ENCODE measurements around the gene CNTROB.

CNTROB gene

DNA sequence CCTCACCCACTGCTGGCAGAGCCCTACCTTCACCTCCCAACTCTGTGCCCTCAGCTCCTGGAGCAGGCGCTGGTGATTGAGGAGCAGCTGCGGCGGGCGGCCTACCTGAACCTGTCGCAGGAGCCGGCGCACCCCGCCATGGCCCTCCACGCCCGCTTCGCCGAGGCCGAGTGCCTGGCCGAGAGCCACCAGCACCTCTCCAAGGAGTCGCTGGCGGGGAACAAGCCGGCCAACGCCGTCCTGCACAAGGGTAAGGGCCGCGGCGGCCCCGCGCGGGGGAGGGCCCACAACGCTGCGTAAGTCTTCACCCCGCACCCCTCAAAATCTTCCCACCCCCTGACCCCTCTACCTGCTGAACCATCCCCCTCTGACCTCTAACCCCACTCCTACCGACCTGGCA lies 22.9 kb upstream of the CNTROB start:
- DNase-seq (ENCODE audit: low read depth in 2 of 2), result no peak

DNA sequence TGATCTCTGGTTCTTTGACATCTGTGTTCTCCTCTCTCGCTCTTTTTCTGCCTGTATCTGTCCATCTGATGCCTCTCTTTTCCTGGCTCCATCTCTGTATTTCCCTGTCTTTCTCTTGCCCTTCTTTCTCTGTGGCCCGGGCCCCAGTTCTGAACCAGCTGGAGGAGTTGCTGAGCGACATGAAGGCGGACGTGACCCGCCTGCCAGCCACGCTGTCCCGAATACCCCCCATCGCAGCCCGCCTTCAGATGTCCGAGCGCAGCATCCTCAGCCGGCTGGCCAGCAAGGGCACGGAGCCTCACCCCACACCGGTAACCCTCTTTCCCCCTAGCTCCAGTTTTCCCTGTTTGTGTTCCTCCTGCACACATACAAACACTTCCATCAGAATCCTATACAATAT lies 21.7 kb upstream of the CNTROB start:
- no peak for DNase-seq (ENCODE audit: low read depth in 2 of 2)

DNA sequence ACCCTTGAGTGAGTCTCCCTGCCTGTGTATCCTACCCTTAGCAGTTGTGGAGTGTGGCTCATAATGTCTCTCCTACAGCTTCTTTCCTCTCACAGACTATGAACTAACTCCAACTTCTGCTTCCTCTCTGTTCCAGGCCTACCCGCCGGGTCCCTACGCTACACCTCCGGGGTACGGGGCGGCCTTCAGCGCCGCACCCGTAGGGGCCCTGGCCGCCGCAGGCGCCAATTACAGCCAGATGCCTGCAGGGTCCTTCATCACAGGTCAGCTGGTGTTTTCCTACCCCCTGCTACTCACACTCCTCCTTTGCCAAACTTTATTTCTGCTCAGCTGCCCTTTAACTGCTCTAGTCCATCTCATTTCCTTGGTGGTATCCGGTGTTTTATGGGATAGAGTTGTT lies 21.3 kb upstream of the CNTROB start:
- DNase-seq (ENCODE audit: low read depth in 2 of 2), result no peak

DNA sequence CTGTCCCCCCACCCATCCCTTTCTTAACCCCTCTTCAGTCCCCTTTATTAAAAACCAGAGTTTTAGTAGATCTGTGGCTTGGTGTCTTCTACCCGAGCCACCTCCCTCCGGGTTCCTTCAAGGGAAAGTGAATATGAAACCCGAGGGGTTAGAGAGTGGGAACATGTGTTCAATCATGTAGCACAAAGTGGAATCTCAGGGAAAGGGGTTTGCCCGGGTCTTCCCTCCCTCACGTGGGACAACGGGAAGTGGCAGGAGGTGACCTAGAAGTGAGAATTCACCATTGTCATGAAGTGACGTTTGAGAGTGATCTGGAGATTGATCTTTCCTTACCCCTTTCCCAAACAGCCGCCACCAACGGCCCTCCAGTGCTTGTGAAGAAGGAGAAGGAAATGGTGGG lies 20.9 kb upstream of the CNTROB start:
- no peak for DNase-seq (ENCODE audit: low read depth in 2 of 2)

DNA sequence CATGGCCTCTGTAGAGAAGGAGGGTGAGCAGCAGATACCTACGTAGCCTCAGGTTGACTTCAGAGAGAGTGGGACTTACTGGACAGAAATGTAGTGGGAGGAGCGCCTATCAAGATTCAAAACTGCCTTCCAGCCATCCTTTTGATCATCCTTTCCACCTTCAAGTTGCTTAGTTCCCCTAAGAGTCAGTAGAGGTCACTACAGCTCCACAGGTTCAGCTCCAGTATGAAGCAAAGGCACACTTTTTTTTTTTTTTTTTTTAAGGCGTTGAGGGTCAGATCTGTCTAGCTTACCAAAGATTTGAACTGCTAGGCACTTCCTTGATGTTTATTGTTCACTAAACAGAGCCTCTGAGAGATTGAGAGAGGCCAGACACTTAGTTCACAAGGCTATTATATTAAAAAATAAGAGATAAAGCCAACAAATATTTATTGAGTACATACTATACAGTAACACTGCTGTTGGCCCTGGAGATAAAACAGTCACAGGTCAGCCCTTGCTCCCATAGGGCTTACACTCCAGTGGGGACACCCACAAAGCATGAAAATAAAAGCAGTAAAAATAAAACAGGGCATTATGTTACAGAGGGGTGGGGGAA lies 19.0 kb upstream of the CNTROB start:
- DNase-seq (ENCODE audit: low read depth in 2 of 2), result no peak

DNA sequence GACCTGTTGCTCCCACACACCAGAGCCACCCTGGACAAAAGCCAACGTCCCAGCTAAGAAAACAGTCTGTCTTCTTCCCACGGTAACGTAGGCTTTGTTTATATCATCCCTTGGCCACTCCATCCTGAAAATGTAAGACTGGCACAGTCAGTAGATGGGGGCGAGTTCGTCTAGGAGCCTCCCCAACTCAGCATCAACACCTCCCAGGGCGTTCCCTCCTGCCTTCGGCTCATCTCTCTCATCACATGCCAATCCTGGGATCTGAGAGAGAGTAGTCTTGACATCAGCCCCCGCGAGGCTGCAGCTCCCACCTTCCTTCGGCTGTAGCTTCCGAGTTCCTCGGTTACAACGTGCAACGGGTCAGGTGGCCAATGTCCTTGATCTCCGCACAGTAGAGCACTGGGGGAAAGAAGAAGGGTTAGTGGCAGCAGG lies 16.8 kb upstream of the CNTROB start:
- no peak for DNase-seq (ENCODE audit: low read depth in 2 of 2)

DNA sequence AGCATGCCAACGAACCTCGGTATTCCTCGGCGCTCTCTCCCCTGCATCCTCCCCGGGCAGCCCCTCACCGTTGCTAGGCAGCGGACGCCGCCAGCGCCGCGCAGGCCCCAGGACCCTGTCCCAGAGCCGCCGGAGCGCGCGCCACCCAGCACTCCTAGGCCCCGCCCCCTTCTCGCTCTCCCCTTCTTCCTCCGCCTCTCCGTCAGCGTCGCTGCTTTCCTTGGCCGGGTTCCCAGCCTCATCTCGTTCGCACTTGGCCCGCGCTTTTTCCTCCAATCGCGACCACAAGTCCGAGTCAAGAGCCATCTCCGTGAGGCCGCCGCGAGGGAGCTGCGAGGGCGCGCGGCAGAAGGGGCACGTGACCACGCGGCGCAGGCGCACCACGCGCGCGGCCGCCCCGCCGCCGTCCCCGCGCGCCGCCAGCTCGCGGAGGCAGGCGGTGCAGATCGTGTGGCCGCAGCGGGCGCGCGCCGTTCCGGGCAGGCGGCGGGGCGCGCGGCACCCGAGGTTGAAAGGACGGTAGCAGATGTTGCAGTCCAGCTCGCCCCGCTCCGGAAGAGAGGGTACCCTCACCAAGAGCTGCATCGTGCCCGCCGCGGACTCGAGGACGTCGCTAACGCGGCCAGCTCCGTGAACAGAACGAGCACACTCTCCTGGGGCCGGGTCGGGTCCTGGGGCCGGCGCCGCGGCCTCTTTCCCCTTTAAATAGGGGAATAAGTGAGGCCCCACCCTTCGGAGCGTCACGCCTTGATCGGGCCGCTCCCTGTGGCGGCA lies 16.2 kb upstream of the CNTROB start, which contains the start of gene RNF227:
TSS of gene RNF227 (minus strand) at position 679 of the 774 bp plus-strand sequence. CDS start at position 585, 94 bp downstream.
- DNase-seq (ENCODE audit: low read depth in 2 of 2), result peak; percentile 62

DNA sequence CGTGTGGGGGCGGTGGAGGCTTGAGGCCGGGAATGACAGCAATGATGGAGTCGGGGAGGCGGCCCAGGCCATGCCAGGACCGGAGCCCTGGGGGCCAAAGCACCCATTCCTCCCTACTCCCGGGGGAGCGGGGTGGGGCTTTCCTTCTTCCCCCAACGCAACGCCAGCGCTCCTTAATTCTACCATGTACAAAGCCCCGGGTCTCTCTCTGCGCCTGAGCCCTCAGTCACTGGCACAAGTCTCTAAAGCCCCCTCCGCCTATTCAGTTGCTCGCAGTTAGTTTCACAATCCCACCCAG lies 15.7 kb upstream of the CNTROB start:
- no peak for DNase-seq (ENCODE audit: low read depth in 2 of 2)

DNA sequence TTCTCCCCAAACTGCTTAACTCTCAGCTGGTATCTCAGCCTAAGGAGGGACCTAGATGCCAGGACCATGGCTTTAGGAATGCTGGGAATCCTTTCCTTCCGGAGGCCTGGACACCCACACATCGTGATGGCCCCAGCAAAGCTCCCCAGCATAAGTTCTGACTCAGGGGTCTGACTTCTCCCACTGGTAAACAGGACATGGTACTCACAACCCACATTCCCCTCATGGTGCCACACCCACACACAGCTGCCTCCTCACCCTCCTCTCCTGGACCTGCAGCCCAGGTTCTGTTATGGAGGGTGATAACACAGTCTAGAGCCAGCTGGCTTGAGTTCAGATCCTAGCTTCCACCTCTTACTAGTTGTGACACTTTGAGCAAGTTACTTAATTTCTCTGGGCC lies 15.2 kb upstream of the CNTROB start:
- DNase-seq (ENCODE audit: low read depth in 2 of 2), result no peak

DNA sequence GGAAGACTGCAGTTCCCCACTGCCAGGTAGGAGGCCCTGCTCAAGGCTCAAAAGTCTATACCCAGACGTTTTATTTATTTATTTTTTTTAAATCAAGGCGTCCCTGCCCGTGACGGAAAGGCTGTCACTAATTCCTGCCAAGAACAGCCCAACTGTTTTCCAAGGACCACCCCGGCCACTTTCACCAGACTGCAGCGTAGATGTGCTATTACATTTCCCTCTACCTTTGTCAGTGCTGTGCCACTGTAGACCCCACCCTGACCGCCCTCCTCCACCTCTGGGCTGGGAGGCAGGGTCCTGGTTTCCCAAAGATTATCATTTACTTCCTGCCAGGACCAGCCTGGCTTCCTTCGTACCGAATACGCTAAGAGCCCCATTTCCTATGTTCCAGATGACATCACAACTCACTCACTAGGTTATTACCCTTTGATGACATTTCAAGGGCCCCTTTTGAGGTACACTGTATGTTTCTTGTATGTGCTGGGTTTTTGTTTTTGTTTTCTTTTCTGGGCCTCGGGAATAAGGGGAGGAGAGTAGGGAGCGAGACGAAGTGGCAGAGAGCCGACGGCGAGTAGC lies 9.6 kb upstream of the CNTROB start:
- DNase-seq (ENCODE audit: low read depth in 2 of 2), result no peak

DNA sequence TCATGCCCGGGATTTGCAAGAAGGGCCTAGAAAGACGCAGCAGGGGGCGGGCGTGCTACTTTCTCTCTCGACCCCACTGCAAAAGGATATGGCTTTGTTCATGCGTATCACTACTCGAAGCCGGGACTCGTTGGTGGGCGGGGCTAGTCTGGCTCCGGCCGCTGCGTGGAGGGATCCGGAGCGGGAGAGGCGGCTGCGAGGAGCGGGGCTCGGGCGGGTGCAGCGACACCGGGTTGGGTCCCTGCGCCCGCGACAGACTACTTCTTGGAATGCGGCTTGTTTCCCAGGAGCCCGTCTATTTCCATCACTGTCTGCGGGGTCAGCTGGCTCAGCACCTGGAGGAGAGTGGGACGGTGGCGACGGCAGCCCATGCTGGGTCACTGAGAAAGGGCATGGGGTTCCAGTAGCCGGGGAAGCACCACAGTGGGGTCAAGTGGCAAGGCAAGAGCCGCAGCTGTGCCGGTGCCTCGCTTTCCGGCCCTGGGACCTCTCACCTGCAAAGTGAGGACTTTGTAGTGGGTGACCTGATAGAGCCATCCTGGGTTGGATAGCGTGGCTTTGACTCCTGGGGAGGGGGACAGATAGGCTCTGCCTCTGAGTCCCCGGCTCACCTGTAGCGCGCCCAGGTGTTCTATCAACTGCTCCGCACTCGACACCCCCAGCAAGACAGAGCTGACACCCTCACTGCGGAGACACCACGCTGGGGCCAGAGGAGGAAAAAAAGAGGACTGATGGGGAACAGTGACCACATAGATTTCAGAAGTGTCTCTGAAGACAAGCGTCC lies 9.0 kb upstream of the CNTROB start:
- peak; percentile 63 to 67 for DNase-seq (ENCODE audit: low read depth in 2 of 2)

DNA sequence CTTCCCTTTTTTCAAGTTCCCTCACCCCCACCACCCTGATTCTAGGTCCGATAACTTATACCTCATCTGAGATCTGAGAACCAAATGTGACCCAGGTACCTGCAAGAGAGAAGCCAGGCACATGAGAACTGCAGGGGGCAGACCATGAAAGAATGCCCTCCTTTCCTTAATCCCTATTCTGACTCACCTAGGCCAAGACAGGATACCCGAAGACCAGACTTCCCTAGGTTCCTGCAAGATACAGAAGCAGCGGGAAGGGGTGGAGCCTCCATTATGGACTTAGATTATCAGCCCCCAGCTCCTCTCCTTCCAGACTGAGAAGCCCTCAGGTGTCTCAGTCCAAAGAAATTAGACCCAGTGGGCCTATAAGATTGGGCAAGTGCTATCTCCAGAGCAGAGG lies 4.4 kb upstream of the CNTROB start:
- DNase-seq (ENCODE audit: low read depth in 2 of 2), result no peak

DNA sequence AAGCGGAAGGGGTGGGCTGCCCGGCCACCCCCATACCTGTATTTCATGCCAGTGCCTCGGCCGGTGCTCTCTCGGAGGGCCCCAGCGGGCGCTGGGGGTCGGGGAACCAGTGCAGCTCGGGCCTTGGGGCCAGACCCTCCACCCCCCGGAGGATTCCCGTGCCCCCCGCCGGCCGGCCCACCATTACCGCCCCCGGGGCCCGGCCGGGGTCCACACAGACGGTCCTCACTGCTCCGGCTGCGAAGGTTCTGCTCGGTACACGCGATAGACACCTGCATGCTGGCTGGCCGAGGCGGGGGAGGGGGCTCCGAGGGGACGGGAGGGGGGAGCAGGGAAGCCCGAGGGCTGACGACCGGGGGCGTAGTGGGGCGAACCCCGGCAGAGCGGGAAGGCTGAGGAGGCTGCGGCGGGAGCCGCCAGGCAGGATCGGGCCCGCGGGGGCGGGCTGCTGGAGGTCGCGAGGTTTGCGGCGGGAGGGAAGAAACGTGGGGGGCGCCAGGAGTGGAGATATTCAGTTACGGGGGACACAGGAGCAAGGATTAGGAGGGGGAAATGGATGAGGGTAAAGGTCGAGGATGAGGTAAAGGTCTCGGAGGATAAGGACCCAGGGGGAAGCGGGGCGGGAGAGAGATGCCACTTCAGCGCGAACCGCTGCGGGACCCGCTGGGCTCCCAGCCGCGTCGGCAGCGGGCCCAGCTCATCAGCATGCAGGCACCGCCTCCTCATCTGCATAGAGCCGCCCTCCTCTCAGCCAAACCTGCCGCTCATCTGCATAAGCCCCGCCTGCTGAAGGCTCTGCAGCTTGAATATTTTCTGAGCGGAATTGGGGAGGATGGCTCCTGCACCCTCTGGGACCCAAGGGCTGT lies 2.6 kb upstream of the CNTROB start, which contains the start of gene KCNAB3:
TSS of gene KCNAB3 (minus strand) at position 699 of the 866 bp plus-strand sequence. CDS start at position 278, 421 bp downstream.
- no peak for DNase-seq (ENCODE audit: low read depth in 2 of 2)

DNA sequence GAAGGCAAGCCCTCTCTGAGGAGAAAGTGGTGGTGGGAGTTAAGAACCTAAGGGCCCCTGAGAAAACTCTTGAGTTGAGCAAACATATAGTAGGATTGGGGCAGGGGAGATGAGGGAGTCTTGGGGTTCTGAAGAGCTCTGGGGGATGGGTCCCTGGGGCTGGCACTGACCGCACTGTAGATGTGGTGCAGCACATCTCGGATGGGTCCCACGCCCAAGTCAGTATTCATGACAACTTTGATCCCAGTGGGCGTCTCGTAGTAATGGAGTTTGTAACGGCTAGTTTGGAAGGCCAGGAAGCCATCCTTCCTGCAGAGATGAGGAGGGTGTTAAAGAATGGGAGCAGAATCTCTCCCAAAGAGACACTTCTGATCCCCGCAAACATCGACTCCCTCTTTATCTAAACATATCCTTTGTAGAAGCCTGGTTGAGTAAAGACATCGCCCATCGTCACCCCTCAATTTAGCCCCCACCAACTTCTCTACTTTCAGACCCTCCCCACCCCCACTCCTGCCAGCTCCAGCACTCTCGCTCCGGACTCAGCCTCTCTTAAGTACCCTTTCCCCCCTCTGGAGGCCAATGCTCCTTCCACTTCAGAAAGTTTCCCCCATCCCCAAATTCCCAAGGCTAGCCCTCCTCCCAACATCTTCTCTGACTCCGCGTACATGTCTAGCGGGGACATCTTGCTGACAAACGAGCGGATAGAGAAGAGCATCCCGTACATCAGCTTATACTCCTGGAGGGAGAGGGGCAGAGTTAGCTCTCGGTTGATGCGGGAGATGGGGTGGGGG lies 970 bp upstream of the CNTROB start:
- DNase-seq (ENCODE audit: low read depth in 2 of 2), result no peak

DNA sequence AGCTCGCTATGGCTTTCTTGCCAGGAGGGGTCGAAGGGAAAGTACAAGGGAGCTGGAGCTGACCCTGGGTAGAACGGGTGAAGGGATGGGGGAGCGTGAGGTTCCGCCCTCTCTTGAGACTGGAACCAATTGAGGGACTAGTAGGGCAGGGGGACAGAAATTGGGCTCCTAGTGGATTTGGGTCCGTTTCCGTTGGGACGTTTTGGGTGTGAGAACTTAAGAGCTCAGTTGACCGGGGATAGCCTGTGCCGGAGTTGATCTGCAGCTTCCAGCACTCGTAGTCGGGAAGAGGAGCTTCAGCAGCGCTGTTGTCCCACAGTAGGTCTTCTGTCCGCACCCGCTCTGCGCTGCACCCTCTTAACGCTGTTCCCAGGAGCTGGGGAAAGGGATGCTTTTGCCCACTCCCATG lies 481 bp downstream of the CNTROB start:
- no peak for DNase-seq (ENCODE audit: low read depth in 2 of 2)

DNA sequence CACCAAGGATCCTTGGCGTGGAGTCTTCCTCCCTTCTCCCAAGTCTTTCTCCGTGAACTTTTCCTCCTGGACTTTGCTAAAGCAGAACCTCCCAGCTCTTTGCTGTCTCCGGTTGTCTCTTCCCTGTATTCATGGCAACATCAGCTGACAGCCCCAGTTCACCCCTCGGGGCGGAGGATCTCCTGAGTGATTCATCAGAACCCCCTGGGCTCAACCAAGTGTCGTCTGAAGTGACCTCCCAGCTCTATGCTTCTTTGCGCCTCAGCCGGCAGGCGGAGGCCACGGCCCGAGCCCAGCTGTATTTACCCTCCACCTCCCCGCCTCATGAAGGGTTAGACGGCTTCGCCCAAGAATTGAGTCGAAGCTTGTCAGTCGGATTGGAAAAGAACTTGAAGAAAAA lies 943 bp downstream of the CNTROB start:
- DNase-seq (ENCODE audit: low read depth in 2 of 2), result peak in 1 of 2 donors; percentile 5

DNA sequence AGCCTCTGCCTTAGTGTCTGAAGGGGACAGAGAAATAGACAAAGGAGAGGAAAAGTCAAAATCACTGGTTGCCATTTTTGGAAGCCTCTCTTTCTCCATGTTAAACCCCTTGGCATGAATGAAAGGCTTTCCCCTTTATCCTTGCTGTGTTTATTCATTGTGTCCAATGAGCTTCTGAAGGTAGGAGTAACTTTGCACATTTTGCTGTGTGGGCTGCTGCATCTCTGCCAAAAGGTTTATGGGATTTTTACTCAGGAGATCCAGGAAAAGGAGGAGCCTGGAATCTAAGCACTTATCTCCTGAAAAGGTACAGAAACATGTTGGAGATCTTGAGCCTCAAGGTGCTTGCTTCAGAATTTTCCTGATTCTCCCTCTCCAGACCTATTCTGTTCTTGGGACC lies 3.9 kb downstream of the CNTROB start:
- no peak for DNase-seq (ENCODE audit: low read depth in 2 of 2)

DNA sequence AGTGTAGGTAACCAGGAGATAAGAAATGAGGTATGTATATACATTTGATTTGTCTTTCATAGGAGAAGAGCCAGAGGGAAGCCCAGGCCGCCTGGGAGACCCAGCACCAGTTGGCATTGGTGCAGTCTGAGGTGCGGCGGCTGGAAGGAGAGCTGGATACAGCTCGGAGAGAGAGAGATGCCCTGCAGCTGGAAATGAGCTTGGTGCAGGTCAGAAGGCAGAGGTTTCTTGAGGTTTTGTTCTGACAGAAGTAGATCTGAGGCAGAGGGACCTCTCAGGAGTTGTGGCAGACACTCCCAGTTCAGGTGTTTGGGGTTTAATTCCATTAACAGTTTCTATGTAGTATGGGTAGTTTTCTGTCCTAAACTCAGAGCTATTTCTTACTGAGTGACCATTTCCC lies 8.0 kb downstream of the CNTROB start:
- no peak for DNase-seq (ENCODE audit: low read depth in 2 of 2)

DNA sequence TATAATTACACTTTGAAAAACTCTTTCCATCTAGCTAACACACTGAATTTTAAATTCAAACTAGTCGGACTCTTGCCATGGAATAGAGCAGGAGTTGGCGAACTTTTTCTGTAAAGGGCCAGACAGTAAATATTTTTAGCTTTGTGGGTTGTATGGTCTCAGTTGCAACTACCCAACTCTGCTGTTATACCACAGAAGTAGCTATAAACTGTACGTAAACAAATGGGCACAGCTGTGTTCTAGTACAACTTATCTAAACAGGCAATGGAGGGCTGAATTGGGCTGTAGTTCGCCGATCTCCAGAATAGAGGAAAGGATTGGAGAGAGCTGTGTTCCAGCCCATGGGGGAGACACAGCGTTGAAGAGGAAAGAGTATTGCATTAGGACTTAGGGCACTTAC lies 8.7 kb downstream of the CNTROB start:
- DNase-seq (ENCODE audit: low read depth in 2 of 2), result no peak

DNA sequence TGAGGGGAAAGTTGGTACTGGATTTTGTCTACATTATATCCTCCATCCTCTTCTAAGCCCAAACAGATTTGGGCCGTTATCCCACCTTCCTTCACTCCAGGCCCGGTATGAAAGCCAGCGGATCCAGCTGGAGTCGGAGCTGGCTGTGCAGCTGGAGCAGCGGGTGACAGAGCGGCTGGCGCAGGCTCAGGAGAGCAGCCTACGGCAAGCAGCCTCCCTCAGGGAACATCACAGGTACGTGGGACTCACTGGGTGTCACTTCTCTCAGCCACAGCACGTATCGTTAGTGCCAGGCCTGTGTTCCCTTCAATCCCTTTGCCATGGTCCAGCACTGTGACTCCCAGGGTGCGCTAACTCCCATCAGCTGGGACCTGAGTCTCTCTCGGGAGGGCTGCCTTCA lies 11.3 kb downstream of the CNTROB start:
- DNase-seq (ENCODE audit: low read depth in 2 of 2), result no peak

DNA sequence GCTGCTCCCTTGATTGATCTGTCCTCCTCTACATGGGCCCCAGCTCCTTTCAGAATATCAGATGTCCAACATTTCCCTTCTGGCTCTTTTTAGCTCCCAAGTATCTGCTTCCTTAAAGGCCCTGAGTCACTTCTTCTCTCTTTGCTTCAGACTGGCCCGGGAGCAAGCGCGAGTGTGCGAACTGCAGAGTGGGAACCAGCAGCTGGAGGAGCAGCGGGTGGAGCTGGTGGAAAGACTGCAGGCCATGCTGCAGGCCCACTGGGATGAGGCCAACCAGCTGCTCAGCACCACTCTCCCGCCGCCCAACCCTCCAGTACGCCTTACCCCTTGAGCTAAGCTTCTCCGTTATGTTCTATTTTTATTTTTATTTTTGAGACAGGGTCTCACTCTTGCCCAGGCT lies 12.3 kb downstream of the CNTROB start:
- DNase-seq (ENCODE audit: low read depth in 2 of 2), result no peak
